ENCODE results near the gene EHD4. TPM values are rescaled to one million over a fixed set of nuclear protein-coding genes. Genes with fewer than 3 reads are reported as not detected.

The EHD4 gene
- total RNA-seq, 1 donor from 2014 or later: 20.9 TPM

DNA sequence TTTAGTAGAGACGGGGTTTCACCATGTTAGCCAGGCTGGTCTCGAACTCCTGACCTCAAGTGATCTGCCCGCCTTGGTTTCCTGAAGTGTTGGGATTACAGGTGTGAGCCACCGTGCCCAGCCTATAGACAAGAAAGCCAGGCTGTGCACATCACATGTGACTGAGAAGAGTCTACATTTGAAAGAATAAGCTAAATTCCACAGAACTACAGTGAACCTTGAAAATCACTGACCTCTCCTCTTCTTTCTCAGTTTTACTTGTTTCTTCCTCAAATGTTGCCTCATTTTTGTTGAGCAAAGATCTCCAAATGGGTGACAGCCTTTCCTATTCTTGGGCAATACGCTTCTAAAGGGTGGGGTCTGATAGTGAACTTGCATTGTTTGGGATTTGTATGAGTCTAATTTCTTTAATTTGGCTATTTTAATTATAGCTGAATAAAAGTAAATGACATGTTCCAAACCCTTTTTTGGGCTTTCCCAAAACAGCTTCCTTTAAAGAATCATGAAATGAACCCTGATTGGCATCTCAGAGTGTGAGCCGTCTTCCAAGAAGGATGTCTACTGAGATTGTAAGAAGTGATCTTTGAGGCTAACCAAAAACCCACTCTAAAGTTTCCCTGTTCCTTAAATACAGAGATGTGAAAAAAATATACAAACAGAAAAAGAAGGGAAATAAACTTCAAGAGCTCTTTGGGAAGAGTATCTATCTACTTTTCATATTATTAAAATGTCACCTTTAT, 56.9 kb downstream of the EHD4 start:
- TF ChIP-seq, protein P1, sequence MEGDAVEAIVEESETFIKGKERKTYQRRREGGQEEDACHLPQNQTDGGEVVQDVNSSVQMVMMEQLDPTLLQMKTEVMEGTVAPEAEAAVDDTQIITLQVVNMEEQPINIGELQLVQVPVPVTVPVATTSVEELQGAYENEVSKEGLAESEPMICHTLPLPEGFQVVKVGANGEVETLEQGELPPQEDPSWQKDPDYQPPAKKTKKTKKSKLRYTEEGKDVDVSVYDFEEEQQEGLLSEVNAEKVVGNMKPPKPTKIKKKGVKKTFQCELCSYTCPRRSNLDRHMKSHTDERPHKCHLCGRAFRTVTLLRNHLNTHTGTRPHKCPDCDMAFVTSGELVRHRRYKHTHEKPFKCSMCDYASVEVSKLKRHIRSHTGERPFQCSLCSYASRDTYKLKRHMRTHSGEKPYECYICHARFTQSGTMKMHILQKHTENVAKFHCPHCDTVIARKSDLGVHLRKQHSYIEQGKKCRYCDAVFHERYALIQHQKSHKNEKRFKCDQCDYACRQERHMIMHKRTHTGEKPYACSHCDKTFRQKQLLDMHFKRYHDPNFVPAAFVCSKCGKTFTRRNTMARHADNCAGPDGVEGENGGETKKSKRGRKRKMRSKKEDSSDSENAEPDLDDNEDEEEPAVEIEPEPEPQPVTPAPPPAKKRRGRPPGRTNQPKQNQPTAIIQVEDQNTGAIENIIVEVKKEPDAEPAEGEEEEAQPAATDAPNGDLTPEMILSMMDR (IDR thresholded peaks at IDR 0.05): no peak
- Mint-ChIP-seq H3K27me3 (ENCODE audit: unreplicated experiment) (no peaks in the 10 kb centered on the region), H3K36me3 (ENCODE audit: unreplicated experiment) (peaks cover 30% of the 10 kb centered on the region), H3K27ac (ENCODE audit: unreplicated experiment) (no peak overlapping the region), H3K9me3 (ENCODE audit: unreplicated experiment) (no peaks in the 10 kb centered on the region), H3K4me3 (ENCODE audit: unreplicated experiment) (no peak overlapping the region), H3K4me1 (ENCODE audit: unreplicated experiment) (peaks cover 40% of the 10 kb centered on the region)
- DNase-seq (ENCODE audit: extremely low spot score, unreplicated experiment): no peak

DNA sequence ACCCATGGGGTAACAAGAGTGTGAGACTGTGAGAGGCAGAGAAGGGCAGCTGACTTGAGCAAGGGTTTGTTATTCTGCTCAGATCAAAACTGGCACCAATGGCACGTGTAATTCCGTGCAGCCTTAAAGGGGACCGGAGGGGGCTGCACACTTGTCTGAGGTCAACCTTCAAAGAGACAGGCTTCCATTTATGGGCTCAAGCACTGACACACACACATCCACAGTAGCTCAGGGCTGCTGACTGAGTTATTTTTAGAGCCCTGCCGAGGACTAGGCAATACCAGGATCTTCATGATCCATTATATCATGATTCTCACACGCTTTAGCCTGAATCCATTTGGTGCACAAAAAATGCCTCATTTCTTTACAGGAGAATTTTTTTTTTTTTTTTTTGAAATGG, 57.9 kb downstream of the EHD4 start:
- Mint-ChIP-seq H3K9me3 (ENCODE audit: unreplicated experiment) (no peaks in the 10 kb centered on the region), H3K36me3 (ENCODE audit: unreplicated experiment) (peaks cover 34% of the 10 kb centered on the region), H3K27me3 (ENCODE audit: unreplicated experiment) (no peaks in the 10 kb centered on the region), H3K27ac (ENCODE audit: unreplicated experiment) (no peak overlapping the region), H3K4me1 (ENCODE audit: unreplicated experiment) (peaks cover 30% of the 10 kb centered on the region), H3K4me3 (ENCODE audit: unreplicated experiment) (no peak overlapping the region)
- no peak for DNase-seq (ENCODE audit: extremely low spot score, unreplicated experiment)
- TF ChIP-seq, protein P1 (IDR thresholded peaks at IDR 0.05): no peak

DNA sequence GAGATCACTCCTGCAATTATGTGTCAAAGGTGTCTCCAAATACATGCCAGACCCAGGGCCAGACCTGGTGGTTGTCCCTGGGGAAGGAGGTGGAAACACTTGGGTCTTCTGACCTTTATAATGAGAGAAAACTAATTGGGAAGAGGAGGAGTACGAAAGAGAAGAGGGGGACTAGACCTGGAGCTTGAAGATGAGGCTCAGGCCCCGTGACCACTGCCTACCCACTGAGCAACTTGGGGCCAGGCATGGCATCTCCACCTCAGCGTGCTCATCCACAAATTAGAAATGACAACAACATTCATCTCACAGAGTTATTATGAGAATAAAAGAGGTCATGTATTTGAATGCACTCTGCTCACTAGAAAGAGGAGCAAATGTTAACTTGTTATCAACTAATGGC, 59.1 kb downstream of the EHD4 start:
- H3K4me3 Mint-ChIP-seq (ENCODE audit: unreplicated experiment): no peak overlapping the region
- DNase-seq (ENCODE audit: extremely low spot score, unreplicated experiment): no peak
- H3K27me3 Mint-ChIP-seq (ENCODE audit: unreplicated experiment): no peaks in the 10 kb centered on the region
- no peak overlapping the region for H3K27ac Mint-ChIP-seq (ENCODE audit: unreplicated experiment)
- H3K4me1 Mint-ChIP-seq (ENCODE audit: unreplicated experiment): peaks cover 18% of the 10 kb centered on the region
- peaks cover 40% of the 10 kb centered on the region for H3K36me3 Mint-ChIP-seq (ENCODE audit: unreplicated experiment)
- TF ChIP-seq, protein P1 (IDR thresholded peaks at IDR 0.05): no peak
- no peaks in the 10 kb centered on the region for H3K9me3 Mint-ChIP-seq (ENCODE audit: unreplicated experiment)

DNA sequence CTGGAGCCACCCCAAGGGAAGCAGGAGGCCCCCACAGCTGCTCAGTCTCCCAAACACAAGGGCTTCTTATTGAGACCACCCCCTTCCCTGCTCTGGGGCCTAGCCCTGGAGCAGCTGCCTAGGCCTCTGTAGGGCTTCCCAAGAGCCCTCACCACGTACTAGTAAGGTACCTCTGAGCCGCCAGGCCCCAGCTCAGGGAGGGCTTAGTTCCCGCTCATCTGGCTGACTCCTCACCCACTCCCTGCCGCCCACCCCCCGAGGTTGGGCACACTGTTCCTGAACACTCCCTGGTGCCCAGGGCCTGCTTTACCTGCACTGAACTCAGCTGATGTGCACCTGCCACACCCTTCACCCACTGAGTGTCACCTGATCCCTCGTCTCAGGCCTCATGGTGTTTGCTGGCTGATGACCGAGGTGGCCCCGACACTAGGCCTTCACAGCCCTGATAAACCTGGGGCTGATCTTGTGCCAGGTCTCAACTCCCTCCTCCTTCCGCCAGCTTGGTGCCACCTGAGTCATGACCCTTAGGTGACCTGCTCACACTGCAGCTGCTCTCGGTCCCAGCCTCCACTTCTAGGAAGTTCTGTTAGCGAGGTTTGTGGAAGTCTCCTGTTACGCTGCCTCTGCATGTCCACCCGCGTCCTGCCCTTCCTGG, 60.5 kb downstream of the EHD4 start:
- H3K36me3 Mint-ChIP-seq (ENCODE audit: unreplicated experiment): peaks cover 46% of the 10 kb centered on the region

More for the DNA sequence above, 60.5 kb downstream of the EHD4 start:
- H3K27ac Mint-ChIP-seq (ENCODE audit: unreplicated experiment): no peak overlapping the region
- TF ChIP-seq, protein P1 (IDR thresholded peaks at IDR 0.05): no peak
- no peak overlapping the region for H3K4me3 Mint-ChIP-seq (ENCODE audit: unreplicated experiment)
- DNase-seq (ENCODE audit: extremely low spot score, unreplicated experiment): no peak
- no peaks in the 10 kb centered on the region for H3K9me3 Mint-ChIP-seq (ENCODE audit: unreplicated experiment)
- H3K27me3 Mint-ChIP-seq (ENCODE audit: unreplicated experiment): no peaks in the 10 kb centered on the region
- peaks cover 10% of the 10 kb centered on the region for H3K4me1 Mint-ChIP-seq (ENCODE audit: unreplicated experiment)

All from osteocyte (in vitro differentiated cells).